ENCODE results near the gene PRELP.

DNA sequence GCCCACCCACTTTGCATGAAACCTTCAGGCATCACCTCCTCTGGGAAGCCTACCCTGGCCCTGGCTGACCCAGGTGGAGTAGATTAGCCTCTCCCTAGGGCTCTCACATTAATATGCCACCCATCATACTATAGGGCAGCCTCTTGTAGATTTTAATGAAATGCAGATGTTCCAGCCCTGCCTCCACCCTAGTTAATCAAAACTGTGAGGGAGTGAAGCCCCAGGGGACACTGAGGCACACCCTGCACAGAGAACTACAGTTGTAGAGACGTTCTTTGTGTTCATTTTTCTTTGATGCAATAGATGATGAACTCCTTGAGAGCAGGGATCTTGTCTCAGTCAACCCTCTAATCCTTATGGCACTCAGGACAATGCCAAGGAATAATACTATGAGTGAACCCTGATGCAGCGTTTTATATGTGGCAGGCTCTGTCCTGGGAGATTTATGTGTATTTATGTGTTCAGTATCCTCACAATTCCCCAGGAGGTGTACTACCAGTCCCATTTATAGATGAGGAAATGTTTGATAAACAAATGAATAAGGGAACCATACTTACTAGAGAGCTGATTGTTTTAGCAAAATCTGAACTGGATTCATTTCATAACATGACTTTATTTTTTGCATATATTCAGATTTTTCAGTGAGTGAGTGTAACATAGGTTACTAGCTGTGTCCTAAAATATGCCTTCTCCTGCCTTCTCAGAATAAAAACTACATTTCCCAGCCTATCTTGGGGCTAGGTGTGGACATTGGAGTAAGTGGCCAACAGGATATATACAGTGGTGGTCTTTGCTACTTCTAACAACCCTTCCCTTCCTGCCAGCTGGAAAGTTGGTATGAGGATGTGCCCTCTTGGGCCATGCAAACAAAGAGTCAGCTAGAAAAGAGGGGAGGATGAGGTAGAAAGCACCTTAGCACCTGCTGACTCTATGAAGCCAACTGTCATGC lies 23.5 kb upstream of the PRELP start:
- TF ChIP-seq ISL1 (CRISPR knock-in tag; IDR thresholded peaks at IDR 0.05): no peak
- no peak for TF ChIP-seq PATZ1 (CRISPR knock-in tag; IDR thresholded peaks at IDR 0.05; ENCODE audit: borderline replicate concordance)
- TF ChIP-seq CSRNP3 (CRISPR knock-in tag; IDR thresholded peaks at IDR 0.05): no peak
- TF ChIP-seq ZC3H10 (CRISPR knock-in tag; IDR thresholded peaks at IDR 0.05): no peak
- TF ChIP-seq GLIS3 (CRISPR knock-in tag; IDR thresholded peaks at IDR 0.05): no peak
- TF ChIP-seq TCF4 (CRISPR knock-in tag; IDR thresholded peaks at IDR 0.05; ENCODE audit: borderline replicate concordance): no peak
- TF ChIP-seq ARNTL (CRISPR knock-in tag; IDR thresholded peaks at IDR 0.05; ENCODE audit: borderline replicate concordance, low read depth): no peak
- TF ChIP-seq ZFP3 (CRISPR knock-in tag; IDR thresholded peaks at IDR 0.05): no peak
- TF ChIP-seq BACH2 (CRISPR knock-in tag; IDR thresholded peaks at IDR 0.05; ENCODE audit: borderline replicate concordance): no peak
- no peak for TF ChIP-seq ZNF565 (CRISPR knock-in tag; conservative IDR thresholded peaks at IDR 0.05; ENCODE audit: low read depth)
- no peak for TF ChIP-seq RARB (CRISPR knock-in tag; IDR thresholded peaks at IDR 0.05)
- TF ChIP-seq ESRRG (CRISPR knock-in tag; IDR thresholded peaks at IDR 0.05): no peak
- no peak for TF ChIP-seq OSR1 (CRISPR knock-in tag; IDR thresholded peaks at IDR 0.05)
- no peak for TF ChIP-seq TSHZ2 (CRISPR knock-in tag; IDR thresholded peaks at IDR 0.05)

Data from SK-N-SH treated with all-trans-retinoic acid at 6 μM for 48 hours (cell line).